ENCODE data around the gene C1orf56. TPM values are rescaled to one million over a fixed set of nuclear protein-coding genes. Genes with fewer than 3 reads are reported as not detected.

C1orf56 gene
- total and polyA plus RNA-seq, 10 of the 15 experiments (the other 5 are each of a cell fraction or from before 2014, with no cell fraction given), result 0.22 to 15.5 (median 1.5) TPM

GRCh38 chr1:151062741-151063371 is 15.3 kb downstream of the C1orf56 start:
- ATAC-seq, result no peak
- ChIA-PET SMC1A (ENCODE audit: uncharacterized antibody, unreplicated experiment) (interaction anchor here (1.9 to 3.1 kb wide), 2 partner anchors 8 to 94 kb away, joined by 6 to 22 read pairs; partner anchors contain the start of genes GABPB2 and TNFAIP8L2), CTCF (interaction anchor here (0.7 to 7.4 kb wide), 4 partner anchors 8 to 577 kb away, joined by 4 to 76 read pairs (median 16); partner anchors contain the start of genes C1orf56 and GABPB2), RAD21 (ENCODE audit: unreplicated experiment) (interaction anchor here (0.5 to 1.8 kb wide), 4 partner anchors 8 to 94 kb away, joined by 3 to 7 read pairs (median 4); partner anchors contain the start of genes GABPB2 and TNFAIP8L2), POLR2A (interaction anchor here (0.5 to 5.1 kb wide), 2 partner anchors 8 to 283 kb away, joined by 3 to 38 read pairs; partner anchors contain the start of gene GABPB2)
- FAIRE-seq, result no peak
- H2AFZ ChIP-seq (ENCODE audit: control insufficient read depth, low read depth, low read length), result no peak overlapping the region
- BruUV-seq (replicated peaks), result no TSS peak
- no peaks in the 10 kb centered on the region for H4K20me1 ChIP-seq (ENCODE audit: control insufficient read depth, insufficient read depth)
- no peak for DNase-seq (ENCODE audit: low read depth, low spot score)
- no peak for TF ChIP-seq IKZF2 (IDR thresholded peaks at IDR 0.05)
- TF ChIP-seq NR2C2 (IDR thresholded peaks at IDR 0.05; ENCODE audit: borderline replicate concordance, control insufficient read depth, insufficient read length, low read depth), result no peak
- no peak for TF ChIP-seq KDM1A (IDR thresholded peaks at IDR 0.05; ENCODE audit: borderline replicate concordance)
- TF ChIP-seq SRF (IDR thresholded peaks at IDR 0.05; ENCODE audit: low read depth in 2 of 2, low read length in 2 of 2), result no peak
- TF ChIP-seq PRDM15 (CRISPR knock-in tag; IDR thresholded peaks at IDR 0.05), result no peak
- no peak for TF ChIP-seq SIX5 (IDR thresholded peaks at IDR 0.05; ENCODE audit: low read depth, low read length, severe bottlenecking)
- TF ChIP-seq, protein P1, sequence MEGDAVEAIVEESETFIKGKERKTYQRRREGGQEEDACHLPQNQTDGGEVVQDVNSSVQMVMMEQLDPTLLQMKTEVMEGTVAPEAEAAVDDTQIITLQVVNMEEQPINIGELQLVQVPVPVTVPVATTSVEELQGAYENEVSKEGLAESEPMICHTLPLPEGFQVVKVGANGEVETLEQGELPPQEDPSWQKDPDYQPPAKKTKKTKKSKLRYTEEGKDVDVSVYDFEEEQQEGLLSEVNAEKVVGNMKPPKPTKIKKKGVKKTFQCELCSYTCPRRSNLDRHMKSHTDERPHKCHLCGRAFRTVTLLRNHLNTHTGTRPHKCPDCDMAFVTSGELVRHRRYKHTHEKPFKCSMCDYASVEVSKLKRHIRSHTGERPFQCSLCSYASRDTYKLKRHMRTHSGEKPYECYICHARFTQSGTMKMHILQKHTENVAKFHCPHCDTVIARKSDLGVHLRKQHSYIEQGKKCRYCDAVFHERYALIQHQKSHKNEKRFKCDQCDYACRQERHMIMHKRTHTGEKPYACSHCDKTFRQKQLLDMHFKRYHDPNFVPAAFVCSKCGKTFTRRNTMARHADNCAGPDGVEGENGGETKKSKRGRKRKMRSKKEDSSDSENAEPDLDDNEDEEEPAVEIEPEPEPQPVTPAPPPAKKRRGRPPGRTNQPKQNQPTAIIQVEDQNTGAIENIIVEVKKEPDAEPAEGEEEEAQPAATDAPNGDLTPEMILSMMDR (IDR thresholded peaks at IDR 0.05 in 2 of 3, conservative IDR thresholded peaks at IDR 0.05 in 1 of 3; ENCODE audit: control insufficient read depth in 2 of 3, extremely low read depth in 1 of 3, insufficient read depth in 1 of 3, low read depth in 3 of 3, low read length in 3 of 3), result no peak
- no peak for TF ChIP-seq TCF12 (IDR thresholded peaks at IDR 0.05; ENCODE audit: low read depth, low read length)
- TF ChIP-seq IKZF1 (conservative IDR thresholded peaks at IDR 0.05), result no peak
- TF ChIP-seq MEF2A (IDR thresholded peaks at IDR 0.05; ENCODE audit: insufficient read depth, low read depth, low read length), result no peak
- no peak for TF ChIP-seq CHD1 (IDR thresholded peaks at IDR 0.05; ENCODE audit: low read depth, low read length)
- TF ChIP-seq PML (IDR thresholded peaks at IDR 0.05; ENCODE audit: low read length), result no peak
- TF ChIP-seq POU2F2 (IDR thresholded peaks at IDR 0.05; ENCODE audit: borderline replicate concordance, low read depth, low read length), result no peak
- no peak for TF ChIP-seq ASH2L (IDR thresholded peaks at IDR 0.05; ENCODE audit: borderline replicate concordance, low read depth)
- no peak for TF ChIP-seq TARDBP (IDR thresholded peaks at IDR 0.05; ENCODE audit: borderline replicate concordance)
- TF ChIP-seq FOXK2 (IDR thresholded peaks at IDR 0.05), result no peak
- no peak for TF ChIP-seq RBBP5 (conservative IDR thresholded peaks at IDR 0.05)
- no peak for TF ChIP-seq ZNF217 (IDR thresholded peaks at IDR 0.05)
- TF ChIP-seq, protein P2, sequence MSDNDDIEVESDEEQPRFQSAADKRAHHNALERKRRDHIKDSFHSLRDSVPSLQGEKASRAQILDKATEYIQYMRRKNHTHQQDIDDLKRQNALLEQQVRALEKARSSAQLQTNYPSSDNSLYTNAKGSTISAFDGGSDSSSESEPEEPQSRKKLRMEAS (IDR thresholded peaks at IDR 0.05; ENCODE audit: low read depth, low read length), result no peak
- peaks cover 26% of the 10 kb centered on the region for H3K79me2 ChIP-seq (ENCODE audit: control insufficient read depth, insufficient read depth, low read length)
- H3K4me2 ChIP-seq (ENCODE audit: control insufficient read depth, insufficient read depth), result no peak overlapping the region
- H3K36me3 ChIP-seq (ENCODE audit: control insufficient read depth in 2 of 2, insufficient read depth in 2 of 2, low read length in 1 of 2), result no peaks in the 10 kb centered on the region
- H3K27me3 ChIP-seq (replicated peaks in 1 of 2; ENCODE audit: control insufficient read depth in 2 of 2, insufficient read depth in 2 of 2, low read length in 1 of 2), result no peaks in the 10 kb centered on the region
- no peak overlapping the region for H3K27ac ChIP-seq (ENCODE audit: control insufficient read depth, insufficient read depth)
- H3K4me1 ChIP-seq (ENCODE audit: control insufficient read depth, insufficient read depth, low read length), result peaks cover 4% of the 10 kb centered on the region; the same call in 1 of the 2 replicates
- no peak overlapping the region for H3K9ac ChIP-seq (ENCODE audit: control insufficient read depth, insufficient read depth, low read length)
- in situ Hi-C loops (cut with MboI) (no loop called here), intact Hi-C loops (cut with micrococcal nuclease; ENCODE audit: unreplicated experiment) (no loop called here)
- H3K4me3 ChIP-seq, result no peak overlapping the region
- WGBS (ENCODE audit: insufficient coverage, insufficient replicate concordance, low lambda C conversion rate, missing lambda C conversion rate), result 86% methylated on average over 3 of the region's 3 CpGs
- H3K9me3 ChIP-seq (replicated peaks; ENCODE audit: control insufficient read depth, insufficient read depth, low read length), result no peaks in the 10 kb centered on the region

Measured in GM12878 (cell line).